GM12878 (cell line): ENCODE results near the gene HNMT. TPM values are rescaled to one million over a fixed set of nuclear protein-coding genes. Genes with fewer than 3 reads are reported as not detected.

Source experiments
- ATAC-seq: fragments of 200-7000 bp; cut with Tn5 transposase; 3 replicates; pipeline ENCODE4 v1.9.1; 2020; ENCODE audit warnings: mild to moderate bottlenecking, moderate library complexity
- BruUV-seq: library from RNA; stranded (reverse); fragments of 400-500 nt; replicated peaks from 2 replicates; lab custom pipeline; 2021; lab: Mats Ljungman, UMichigan
- CTCF ChIA-PET: fragments of 300-600 bp; sonication (Branson Sonifier 250); formaldehyde crosslinking; extraction: SDS; loops from one replicate; lab custom pipeline; 2021; ENCODE audit warnings: inconsistent platforms; lab: Yijun Ruan, JAX
- POLR2A ChIA-PET: fragments of 350-600 bp; formaldehyde crosslinking; extraction: SDS; loops from one replicate; lab custom pipeline; 2021; ENCODE audit warnings: inconsistent platforms; lab: Charles Lee
- RAD21 ChIA-PET: fragments of 300-600 bp; sonication (Branson Sonifier 250); formaldehyde crosslinking; loops from one replicate; lab custom pipeline; 2023; ENCODE audit warnings: antibody characterized with exemption; ENCODE audit not compliant: unreplicated experiment; lab: Charles Lee
- SMC1A ChIA-PET: fragments of 300-600 bp; sonication (Branson Sonifier 250); formaldehyde crosslinking; loops from one replicate; lab custom pipeline; 2023; ENCODE audit not compliant: unreplicated experiment, uncharacterized antibody; lab: Charles Lee
- DNase-seq: peaks from one replicate; pipeline ENCODE4 v3.0.0-alpha.2; 2011; ENCODE audit warnings: low read depth, low spot score
- FAIRE-seq: peaks from 3 replicates; lab custom pipeline; 2011; peaks lifted over from hg19 to GRCh38; lab: Jason Lieb, UNC
- H2AFZ ChIP-seq: 2 replicates; pipeline ENCODE4 v1.6.0; 2011; ENCODE audit warnings: low read depth, low read length, control low read depth; ENCODE audit not compliant: control insufficient read depth
- H3K27ac ChIP-seq: 2 replicates; pipeline ENCODE4 v1.5.1; 2011; ENCODE audit warnings: control low read depth; ENCODE audit not compliant: control insufficient read depth, insufficient read depth
- H3K27me3 ChIP-seq, 2 experiments: replicated peaks in 1 of 2; 2 replicates each; pipeline versions ENCODE4 v1.6.0 to v1.6.1; 2011; ENCODE audit warnings: low read length in 1 of 2; ENCODE audit not compliant: control insufficient read depth in 2 of 2, insufficient read depth in 2 of 2
- H3K36me3 ChIP-seq, 2 experiments: 2 replicates each; pipeline ENCODE4 v1.5.1; 2011; ENCODE audit warnings: low read length in 1 of 2; ENCODE audit not compliant: control insufficient read depth in 2 of 2, insufficient read depth in 2 of 2
- H3K4me1 ChIP-seq: 2 replicates; pipeline ENCODE4 v1.6.1; 2011; ENCODE audit warnings: mild to moderate bottlenecking, low read length, moderate library complexity, mixed read lengths; ENCODE audit not compliant: control insufficient read depth, insufficient read depth
- H3K4me2 ChIP-seq: 2 replicates; pipeline ENCODE4 v1.6.0; 2011; ENCODE audit warnings: control low read depth; ENCODE audit not compliant: control insufficient read depth, insufficient read depth
- H3K4me3 ChIP-seq: fragments of 200-600 bp; sonication (generic); 2 replicates; pipeline ENCODE4 v1.5.1; 2016
- H3K79me2 ChIP-seq: 2 replicates; pipeline ENCODE4 v1.6.0; 2011; ENCODE audit warnings: low read length; ENCODE audit not compliant: control insufficient read depth, insufficient read depth
- H3K9ac ChIP-seq: 2 replicates; pipeline ENCODE4 v1.8.0; 2011; ENCODE audit warnings: low read length, control low read depth, mixed read lengths; ENCODE audit not compliant: control insufficient read depth, insufficient read depth
- H3K9me3 ChIP-seq: replicated peaks from 3 replicates; pipeline ENCODE4 v1.5.1; 2011; ENCODE audit warnings: mild to moderate bottlenecking, low read length; ENCODE audit not compliant: control insufficient read depth, insufficient read depth
- H4K20me1 ChIP-seq: 2 replicates; pipeline ENCODE4 v1.6.0; 2011; ENCODE audit not compliant: control insufficient read depth, insufficient read depth
- CBX5 ChIP-seq: sonication (generic); IDR thresholded peaks from 2 replicates; pipeline ENCODE4 v1.6.1; 2016; ENCODE audit warnings: low read depth, moderate library complexity, mild to moderate bottlenecking, inconsistent platforms
- CEBPB ChIP-seq, 2 experiments: fragments of 150-350 bp in 1 of 2; IDR thresholded peaks; 2 replicates each; pipeline ENCODE4 v1.6.1; 2012 to 2014; ENCODE audit warnings: low read depth in 2 of 2, low read length in 2 of 2, borderline replicate concordance in 1 of 2, inconsistent platforms in 1 of 2
- EED ChIP-seq: sonication (generic); IDR thresholded peaks from 2 replicates; pipeline ENCODE4 v1.6.1; 2016; ENCODE audit warnings: antibody characterized with exemption, low read depth
- JUND ChIP-seq: IDR thresholded peaks from 2 replicates; pipeline ENCODE4 v1.6.1; 2012; ENCODE audit warnings: low read depth, mild to moderate bottlenecking, low read length, improper control_type of control experiment, moderate library complexity
- MTA3 ChIP-seq: IDR thresholded peaks from 2 replicates; pipeline ENCODE4 v1.6.1; 2012; ENCODE audit warnings: low read length, inconsistent platforms, borderline replicate concordance
- NFYA ChIP-seq: IDR thresholded peaks from 2 replicates; pipeline ENCODE4 v1.6.1; 2011; ENCODE audit warnings: low read depth, mild to moderate bottlenecking, low read length, improper control_type of control experiment, borderline replicate concordance
- NR2F1 ChIP-seq: fragments of 450-650 bp; conservative IDR thresholded peaks from 2 replicates; pipeline ENCODE4 v1.6.1; 2017; ENCODE audit warnings: mild to moderate bottlenecking
- RCOR1 ChIP-seq: conservative IDR thresholded peaks from 2 replicates; pipeline ENCODE4 v1.6.1; 2012; ENCODE audit warnings: low read depth, low read length, improper control_type of control experiment
- STAT1 ChIP-seq: fragments of 450-650 bp; conservative IDR thresholded peaks from 2 replicates; pipeline ENCODE4 v1.6.1; 2014; ENCODE audit warnings: antibody characterized with exemption, mild to moderate bottlenecking
- TBL1XR1 ChIP-seq: IDR thresholded peaks from 2 replicates; pipeline ENCODE4 v1.6.1; 2012; ENCODE audit warnings: low read depth, low read length, improper control_type of control experiment
- TCF7 ChIP-seq: IDR thresholded peaks from 2 replicates; pipeline ENCODE4 v1.6.1; 2014; ENCODE audit warnings: antibody characterized with exemption, borderline replicate concordance
- YBX1 ChIP-seq: fragments of 450-650 bp; IDR thresholded peaks from 2 replicates; pipeline ENCODE4 v1.6.1; 2016; ENCODE audit warnings: antibody characterized with exemption
- ZNF24 ChIP-seq: fragments of 450-650 bp; IDR thresholded peaks from 2 replicates; pipeline ENCODE4 v1.6.1; 2017; ENCODE audit warnings: antibody characterized with exemption, mild to moderate bottlenecking
- ZZZ3 ChIP-seq: IDR thresholded peaks from 2 replicates; pipeline ENCODE4 v1.6.1; 2011; ENCODE audit warnings: low read depth; ENCODE audit not compliant: control insufficient read depth, insufficient read length
- WGBS: methylation state at CpG from one replicate; pipeline ENCODE4 v1.1.6; 2016; ENCODE audit warnings: low lambda C conversion rate; ENCODE audit not compliant: insufficient replicate concordance, insufficient coverage; ENCODE audit errors: missing lambda C conversion rate; 5-methylcytosine and 5-hydroxymethylcytosine counted together
- in situ Hi-C: fragments of 300-500 bp; cut with MboI; formaldehyde crosslinking; loops from 9 replicates; pipeline ENCODE4 v1.14.3; 2018; ENCODE audit warnings: mixed read lengths
- intact Hi-C: fragments of 100-400 bp; cut with micrococcal nuclease; formaldehyde crosslinking; loops from one replicate; pipeline ENCODE4 v1.14.2; 2022; ENCODE audit not compliant: unreplicated experiment
- polyA plus RNA-seq, 11 experiments: library from polyadenylated mRNA; depleted of rRNA in 4 of 11; unstranded in 6 of 11; stranded (reverse) in 5 of 11; fragments of >200 nt; fragmentation: Nextera tagmentation in 4 of 11; fragmentation: Illumina TruSeq in 1 of 11; extraction: Ambion mirVana in 4 of 11; extraction: Trizol in 1 of 11; gene quantifications; 1 replicate in 1 of 11; 2 replicates in 10 of 11; pipeline versions ENCODE4 v1.2.1 to v1.2.3, GENCODE V29; 2011 to 2016; ENCODE audit warnings: inconsistent platforms in 2 of 11, missing spikeins in 2 of 11, low read depth in 1 of 11
- total RNA-seq, 4 experiments: library from RNA; depleted of rRNA in 3 of 4; stranded (reverse); fragments of >200 nt in 3 of 4; fragmentation: Illumina TruSeq in 1 of 4; extraction: Trizol in 1 of 4; gene quantifications; 2 replicates each; pipeline versions ENCODE4 v1.2.1 to v1.2.3, GENCODE V29; 2013 to 2021
- TF ChIP-seq, protein P1 (sequence below): fragments of 450-650 bp; IDR thresholded peaks from 2 replicates; pipeline ENCODE4 v1.6.1; 2017; ENCODE audit warnings: antibody characterized with exemption, mild to moderate bottlenecking, moderate library complexity
- TF ChIP-seq, protein P2 (sequence below): fragments of 450-650 bp; IDR thresholded peaks from 2 replicates; pipeline ENCODE4 v1.6.1; 2016; ENCODE audit warnings: mild to moderate bottlenecking
- TF ChIP-seq, protein P3 (sequence below): fragments of 450-650 bp; IDR thresholded peaks from 2 replicates; pipeline ENCODE4 v1.6.1; 2014; ENCODE audit warnings: mild to moderate bottlenecking

Gene HNMT
- total and polyA plus RNA-seq, 10 of the 15 experiments (the other 5 are each of a cell fraction or from before 2014, with no cell fraction given) = not detected

DNA sequence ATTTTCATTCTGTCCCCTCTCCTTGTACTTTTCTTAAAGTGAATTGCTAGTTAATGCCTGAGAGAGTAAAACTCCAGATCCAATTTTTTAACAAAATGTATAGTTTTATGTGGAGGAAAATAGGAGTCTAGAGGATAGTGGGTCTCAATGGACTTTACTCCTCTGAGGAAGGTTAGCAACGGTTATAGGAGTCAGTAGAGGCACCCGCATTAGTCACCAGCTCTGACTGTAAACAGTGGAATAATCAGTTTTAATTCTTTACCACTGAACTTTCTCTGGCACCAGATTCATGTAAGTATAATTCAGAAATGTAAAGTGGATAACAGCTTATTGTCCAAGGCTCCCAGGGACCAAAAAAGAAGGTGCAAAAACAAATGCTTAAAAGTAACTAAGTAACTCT, 38.7 kb upstream of the HNMT start:
- in situ Hi-C loops (no loop called here), intact Hi-C loops (no loop called here)
- no peak for ATAC-seq
- Histone ChIP-seq H2AFZ (no peak overlapping the region), H3K4me1 (no peaks in the 10 kb centered on the region), H4K20me1 (no peaks in the 10 kb centered on the region), H3K79me2 (no peaks in the 10 kb centered on the region), H3K27me3 (no peaks in the 10 kb centered on the region), H3K27ac (no peak overlapping the region), H3K9me3 (no peaks in the 10 kb centered on the region), H3K4me2 (no peak overlapping the region), H3K4me3 (no peak overlapping the region)
- RAD21 ChIA-PET = no interaction called here
- SMC1A ChIA-PET = interaction anchor here (1.1 kb wide), 1 partner anchor 12 kb away, joined by 3 read pairs; no protein-coding TSS in a partner anchor
- no TSS peak for BruUV-seq
- 41% methylated on average over 2 of the region's 2 CpGs for WGBS
- POLR2A ChIA-PET = no interaction called here
- FAIRE-seq = no peak
- CTCF ChIA-PET = interaction anchor here (1.0 to 1.4 kb wide), 2 partner anchors 14 to 861 kb away, joined by 3 to 4 read pairs; no protein-coding TSS in a partner anchor
- no peak for DNase-seq
- no peak for TF ChIP-seq EED
- TF ChIP-seq, protein P1, sequence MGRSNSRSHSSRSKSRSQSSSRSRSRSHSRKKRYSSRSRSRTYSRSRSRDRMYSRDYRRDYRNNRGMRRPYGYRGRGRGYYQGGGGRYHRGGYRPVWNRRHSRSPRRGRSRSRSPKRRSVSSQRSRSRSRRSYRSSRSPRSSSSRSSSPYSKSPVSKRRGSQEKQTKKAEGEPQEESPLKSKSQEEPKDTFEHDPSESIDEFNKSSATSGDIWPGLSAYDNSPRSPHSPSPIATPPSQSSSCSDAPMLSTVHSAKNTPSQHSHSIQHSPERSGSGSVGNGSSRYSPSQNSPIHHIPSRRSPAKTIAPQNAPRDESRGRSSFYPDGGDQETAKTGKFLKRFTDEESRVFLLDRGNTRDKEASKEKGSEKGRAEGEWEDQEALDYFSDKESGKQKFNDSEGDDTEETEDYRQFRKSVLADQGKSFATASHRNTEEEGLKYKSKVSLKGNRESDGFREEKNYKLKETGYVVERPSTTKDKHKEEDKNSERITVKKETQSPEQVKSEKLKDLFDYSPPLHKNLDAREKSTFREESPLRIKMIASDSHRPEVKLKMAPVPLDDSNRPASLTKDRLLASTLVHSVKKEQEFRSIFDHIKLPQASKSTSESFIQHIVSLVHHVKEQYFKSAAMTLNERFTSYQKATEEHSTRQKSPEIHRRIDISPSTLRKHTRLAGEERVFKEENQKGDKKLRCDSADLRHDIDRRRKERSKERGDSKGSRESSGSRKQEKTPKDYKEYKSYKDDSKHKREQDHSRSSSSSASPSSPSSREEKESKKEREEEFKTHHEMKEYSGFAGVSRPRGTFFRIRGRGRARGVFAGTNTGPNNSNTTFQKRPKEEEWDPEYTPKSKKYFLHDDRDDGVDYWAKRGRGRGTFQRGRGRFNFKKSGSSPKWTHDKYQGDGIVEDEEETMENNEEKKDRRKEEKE = no peak
- TF ChIP-seq CEBPB (IDR thresholded peaks at IDR 0.05; ENCODE audit: borderline replicate concordance in 1 of 2, low read depth in 2 of 2, low read length in 2 of 2) = no peak
- no peak for TF ChIP-seq TBL1XR1
- no peak for TF ChIP-seq JUND
- TF ChIP-seq NR2F1 = no peak
- TF ChIP-seq TCF7 = no peak
- TF ChIP-seq MTA3 = no peak
- TF ChIP-seq, protein P2, sequence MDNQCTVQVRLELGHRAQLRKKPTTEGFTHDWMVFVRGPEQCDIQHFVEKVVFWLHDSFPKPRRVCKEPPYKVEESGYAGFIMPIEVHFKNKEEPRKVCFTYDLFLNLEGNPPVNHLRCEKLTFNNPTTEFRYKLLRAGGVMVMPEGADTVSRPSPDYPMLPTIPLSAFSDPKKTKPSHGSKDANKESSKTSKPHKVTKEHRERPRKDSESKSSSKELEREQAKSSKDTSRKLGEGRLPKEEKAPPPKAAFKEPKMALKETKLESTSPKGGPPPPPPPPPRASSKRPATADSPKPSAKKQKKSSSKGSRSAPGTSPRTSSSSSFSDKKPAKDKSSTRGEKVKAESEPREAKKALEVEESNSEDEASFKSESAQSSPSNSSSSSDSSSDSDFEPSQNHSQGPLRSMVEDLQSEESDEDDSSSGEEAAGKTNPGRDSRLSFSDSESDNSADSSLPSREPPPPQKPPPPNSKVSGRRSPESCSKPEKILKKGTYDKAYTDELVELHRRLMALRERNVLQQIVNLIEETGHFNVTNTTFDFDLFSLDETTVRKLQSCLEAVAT = no peak
- no peak for TF ChIP-seq ZNF24
- no peak for TF ChIP-seq CBX5
- TF ChIP-seq NFYA = no peak
- no peak for TF ChIP-seq YBX1
- TF ChIP-seq, protein P3, sequence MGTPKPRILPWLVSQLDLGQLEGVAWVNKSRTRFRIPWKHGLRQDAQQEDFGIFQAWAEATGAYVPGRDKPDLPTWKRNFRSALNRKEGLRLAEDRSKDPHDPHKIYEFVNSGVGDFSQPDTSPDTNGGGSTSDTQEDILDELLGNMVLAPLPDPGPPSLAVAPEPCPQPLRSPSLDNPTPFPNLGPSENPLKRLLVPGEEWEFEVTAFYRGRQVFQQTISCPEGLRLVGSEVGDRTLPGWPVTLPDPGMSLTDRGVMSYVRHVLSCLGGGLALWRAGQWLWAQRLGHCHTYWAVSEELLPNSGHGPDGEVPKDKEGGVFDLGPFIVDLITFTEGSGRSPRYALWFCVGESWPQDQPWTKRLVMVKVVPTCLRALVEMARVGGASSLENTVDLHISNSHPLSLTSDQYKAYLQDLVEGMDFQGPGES = no peak
- TF ChIP-seq RCOR1 = no peak
- TF ChIP-seq STAT1 = no peak
- TF ChIP-seq ZZZ3 = no peak
- TF ChIP-seq, all 136 proteins: peak for 0
- Histone ChIP-seq H3K36me3 (no peaks in the 10 kb centered on the region), H3K9ac (no peak overlapping the region)
